Neural progenitor cell (in vitro differentiated cells): ENCODE data around the gene RTN4.

Source experiments
- CTCF ChIP-seq: fragments of 200-600 bp; sonication (generic); IDR thresholded peaks from 2 replicates; pipeline ENCODE4 v1.5.1; 2017; ENCODE audit warnings: antibody characterized with exemption, mild to moderate bottlenecking
- EZH2 ChIP-seq: fragments of 200-600 bp; sonication (generic); IDR thresholded peaks from 2 replicates; pipeline ENCODE4 v1.6.1; 2017; ENCODE audit warnings: antibody characterized with exemption, mild to moderate bottlenecking, moderate library complexity
- EZH2phosphoT487 ChIP-seq: fragments of 200-600 bp; sonication (generic); IDR thresholded peaks from 2 replicates; pipeline ENCODE4 v1.6.1; 2017; ENCODE audit warnings: antibody characterized with exemption

DNA sequence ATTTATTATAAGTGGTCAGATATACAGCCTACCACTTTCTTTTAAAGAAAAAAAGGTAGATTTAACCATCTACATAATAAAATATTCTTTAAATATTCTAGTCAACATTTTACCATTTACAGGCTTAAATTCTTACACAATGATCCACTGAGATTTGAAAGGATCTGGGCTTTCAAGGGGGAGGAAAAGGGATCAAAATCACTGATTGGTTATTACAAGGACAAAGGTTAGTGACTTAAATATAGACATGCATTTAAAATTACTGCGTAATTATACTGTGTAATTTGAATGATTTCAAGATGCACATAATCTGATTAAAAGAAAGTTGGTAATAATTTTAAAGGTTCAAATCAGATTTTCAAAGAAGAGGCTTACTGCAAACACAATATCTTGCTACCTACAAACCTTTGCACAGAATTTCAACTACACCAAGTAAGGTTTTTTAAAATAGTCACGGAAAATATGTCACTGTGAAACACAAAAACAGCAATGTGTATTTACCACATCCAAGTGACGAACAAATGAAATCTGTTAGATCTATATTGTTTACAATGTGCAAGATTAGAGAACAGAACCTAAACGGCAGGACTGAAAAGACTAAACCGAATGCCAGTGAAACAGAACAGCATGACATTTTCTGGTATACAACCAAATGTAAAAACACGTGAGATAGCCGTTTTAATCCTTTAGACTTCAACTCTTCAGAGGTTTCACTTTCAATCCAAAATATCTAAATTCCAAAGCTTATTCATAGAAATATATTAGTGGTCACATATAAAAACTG lies 40.8 kb downstream of the RTN4 start:
- TF ChIP-seq CTCF (no peak), EZH2 (no peak), EZH2phosphoT487 (no peak)
